GM18517 (cell line): Measurements from ENCODE around the gene DPH5.
"Not testable (repeated sequence)": the region's sequence is repeated elsewhere in the genome, so short reads cannot be mapped to it uniquely, and the experiment has no call there.

Source experiments
- ATAC-seq: cut with Tn5 transposase; IDR thresholded peaks from one replicate; pipeline ENCODE4 v1.9.1; 2021; ENCODE audit warnings: mild to moderate bottlenecking, moderate library complexity; ENCODE audit not compliant: unreplicated experiment

DPH5 gene

DNA sequence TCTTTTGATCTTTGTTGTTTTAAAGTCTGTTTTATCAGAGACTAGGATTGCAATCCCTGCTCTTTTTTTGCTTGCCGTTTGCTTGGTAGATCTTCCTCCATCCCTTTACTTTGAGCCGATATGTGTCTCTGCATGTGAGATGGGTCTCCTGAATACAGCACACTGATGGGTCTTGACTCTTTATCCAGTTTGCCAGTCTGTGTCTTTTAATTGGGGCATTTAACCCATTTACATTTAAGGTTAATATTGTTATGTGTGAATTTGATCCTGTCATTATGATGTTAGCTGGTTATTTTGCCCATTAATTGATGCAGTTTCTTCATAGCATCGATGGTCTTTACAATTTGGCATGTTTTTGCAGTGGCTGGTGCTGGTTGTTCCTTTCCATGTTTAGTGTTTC lies 77.8 kb downstream of the DPH5 start:
- not testable (repeated sequence) for ATAC-seq

- ATAC-seq, result not testable (repeated sequence)
Observed at GRCh38 chr1:100946064-100946463, 79.5 kb downstream of the DPH5 start.

DNA sequence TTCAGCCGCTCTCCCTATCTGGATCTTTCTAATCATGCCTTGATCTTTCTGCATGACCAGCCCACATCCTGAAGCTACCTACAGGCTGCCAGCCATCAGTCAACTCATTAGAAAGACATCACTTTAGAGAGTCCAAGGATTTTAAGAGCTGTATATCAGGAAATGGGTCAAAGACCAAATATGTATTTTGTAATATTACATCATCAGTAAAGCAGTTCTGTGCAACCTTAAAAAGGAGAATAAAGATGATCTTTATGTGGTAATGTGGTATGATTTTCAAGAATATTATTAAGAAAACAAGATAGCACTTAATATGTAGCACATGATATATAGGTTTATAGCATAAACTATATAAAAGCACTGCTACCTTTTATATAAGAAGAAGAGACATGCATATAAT lies 82.1 kb downstream of the DPH5 start:
- ATAC-seq, result no peak

GRCh38 chr1:100942304-100943046 lies 83.1 kb downstream of the DPH5 start:
- ATAC-seq, result no peak

GRCh38 chr1:100941580-100942216 lies 83.9 kb downstream of the DPH5 start:
- ATAC-seq, result no peak

- ATAC-seq, result no peak
Observed at GRCh38 chr1:100941098-100941527, 84.5 kb downstream of the DPH5 start.
